Endothelial cell of umbilical vein (primary cell): ENCODE results near the gene CEACAM1. TPM values are rescaled to one million over a fixed set of nuclear protein-coding genes. Genes with fewer than 3 reads are reported as not detected.

Experiments used
- BruUV-seq: library from RNA; stranded (reverse); fragments of 400-500 nt; replicated peaks from 2 replicates; lab custom pipeline; 2021; lab: Mats Ljungman, UMichigan
- CTCF ChIA-PET: fragments of 300-600, 350-600 bp; sonication (Branson Sonifier 250); formaldehyde crosslinking; loops from one replicate; lab custom pipeline; 2021; ENCODE audit warnings: antibody characterized with exemption, inconsistent platforms; lab: Charles Lee
- POLR2A ChIA-PET: fragments of 300-600, 350-600 bp; sonication (Branson Sonifier 250); formaldehyde crosslinking; loops from one replicate; lab custom pipeline; 2021; ENCODE audit warnings: antibody characterized with exemption, inconsistent platforms; lab: Charles Lee
- DNase-seq: peaks from one replicate; pipeline ENCODE4 v3.0.0-alpha.2; 2011; ENCODE audit warnings: low read depth, low spot score
- FAIRE-seq: peaks from 2 replicates; lab custom pipeline; 2011; peaks lifted over from hg19 to GRCh38; lab: Jason Lieb, UNC
- H2AFZ ChIP-seq: 2 replicates; pipeline ENCODE4 v1.6.0; 2012; ENCODE audit warnings: low read depth, low read length, control low read depth, inconsistent platforms
- H3K27ac ChIP-seq: 2 replicates; pipeline ENCODE4 v1.5.1; 2011; ENCODE audit warnings: low read depth, mild to moderate bottlenecking, control low read depth, low read length, moderate library complexity; ENCODE audit not compliant: insufficient read depth
- H3K27me3 ChIP-seq, 2 experiments: 2 replicates each; pipeline versions ENCODE4 v1.6.0 to v1.6.1; 2011; ENCODE audit warnings: low read length in 2 of 2, mixed read lengths in 1 of 2; ENCODE audit not compliant: control insufficient read depth in 2 of 2, insufficient read depth in 2 of 2
- H3K36me3 ChIP-seq, 2 experiments: 2 replicates in 1 of 2; 3 replicates in 1 of 2; pipeline ENCODE4 v1.5.1; 2011; ENCODE audit warnings: low read length in 2 of 2, mild to moderate bottlenecking in 1 of 2, moderate library complexity in 1 of 2; ENCODE audit not compliant: control insufficient read depth in 2 of 2, insufficient read depth in 2 of 2; ENCODE audit errors: extremely low read depth in 1 of 2
- H3K4me1 ChIP-seq: 3 replicates; pipeline ENCODE4 v1.5.1; 2011; ENCODE audit warnings: mild to moderate bottlenecking, low read length; ENCODE audit not compliant: control insufficient read depth, insufficient read depth; ENCODE audit errors: extremely low read depth
- H3K4me2 ChIP-seq: 2 replicates; pipeline ENCODE4 v1.6.1; 2011; ENCODE audit warnings: low read length, control low read depth, mixed read lengths; ENCODE audit not compliant: insufficient read depth
- H3K4me3 ChIP-seq, 3 experiments: fragments of 200-600 bp in 1 of 3; sonication (generic), shearing (Covaris generic) in 1 of 3; replicated peaks in 1 of 3; 2 replicates each; pipeline ENCODE4 v1.5.1; 2011 to 2016; ENCODE audit warnings: control low read depth in 3 of 3, low read length in 3 of 3, mild to moderate bottlenecking in 2 of 3, inconsistent platforms in 1 of 3, low read depth in 1 of 3, moderate library complexity in 1 of 3; ENCODE audit not compliant: insufficient read depth in 1 of 3
- H3K79me2 ChIP-seq: 2 replicates; pipeline ENCODE4 v1.6.0; 2012; ENCODE audit warnings: low read length, inconsistent platforms; ENCODE audit not compliant: control insufficient read depth, insufficient read depth
- H3K9ac ChIP-seq: replicated peaks from 2 replicates; pipeline ENCODE3; 2011; ENCODE audit warnings: low read length, control low read depth; ENCODE audit not compliant: insufficient read depth; ENCODE audit errors: extremely low read depth
- H3K9me1 ChIP-seq: replicated peaks from 3 replicates; pipeline ENCODE4 v1.6.0; 2011; ENCODE audit warnings: mild to moderate bottlenecking, low read length; ENCODE audit not compliant: control insufficient read depth, insufficient read depth; ENCODE audit errors: extremely low read depth
- H3K9me3 ChIP-seq: replicated peaks from 2 replicates; pipeline ENCODE4 v1.5.1; 2012; ENCODE audit warnings: low read length, inconsistent platforms; ENCODE audit not compliant: control insufficient read depth, insufficient read depth
- H4K20me1 ChIP-seq: replicated peaks from 2 replicates; pipeline ENCODE3; 2011; ENCODE audit warnings: mild to moderate bottlenecking, low read length; ENCODE audit not compliant: control insufficient read depth, insufficient read depth; ENCODE audit errors: extremely low read depth
- EZH2 ChIP-seq: IDR thresholded peaks from 2 replicates; pipeline ENCODE4 v1.6.1; 2012; ENCODE audit warnings: borderline replicate concordance, low read depth, mild to moderate bottlenecking, moderate library complexity, low read length, inconsistent platforms; ENCODE audit not compliant: severe bottlenecking
- GATA2 ChIP-seq: IDR thresholded peaks from 2 replicates; pipeline ENCODE4 v1.7.0; 2011; ENCODE audit warnings: low read depth, mild to moderate bottlenecking, moderate library complexity, mixed read lengths, low read length; ENCODE audit not compliant: insufficient read length, insufficient read depth
- JUN ChIP-seq: IDR thresholded peaks from 2 replicates; pipeline ENCODE4 v1.6.1; 2011; ENCODE audit warnings: borderline replicate concordance, low read depth; ENCODE audit not compliant: insufficient read length, insufficient read depth
- POLR2A ChIP-seq: IDR thresholded peaks from 2 replicates; pipeline ENCODE4 v1.6.1; 2012; ENCODE audit warnings: low read depth, mild to moderate bottlenecking, control low read depth, low read length
- dilution Hi-C: fragments of 300-500 bp; cut with MboI; formaldehyde crosslinking; loops from one replicate; pipeline ENCODE4 v1.15.0; 2019; ENCODE audit warnings: low sequenced_read_pairs; ENCODE audit not compliant: extremely low pct_ligation_motif_present
- intact Hi-C: fragments of 100-400 bp; cut with micrococcal nuclease; formaldehyde crosslinking; loops from one replicate; pipeline ENCODE4 v1.10.0; 2022
- polyA plus RNA-seq, 4 experiments: library from polyadenylated mRNA; depleted of rRNA in 3 of 4; stranded (reverse) in 3 of 4; unstranded in 1 of 4; fragments of >200 nt; gene quantifications; 2 replicates each; pipeline versions ENCODE4 v1.2.1 to v1.2.3, GENCODE V29; 2011 to 2012; ENCODE audit warnings: missing spikeins in 1 of 4
- total RNA-seq: library from RNA; stranded (reverse); gene quantifications from 2 replicates; pipeline ENCODE4 v1.2.3, GENCODE V29; 2021

CEACAM1 gene
- total and polyA plus RNA-seq, 2 donors (not counting 3 experiments of a cell fraction or from before 2014, with no cell fraction given): 3.5 to 3.6 TPM

- H4K20me1 ChIP-seq: no peaks in the 10 kb centered on the region
- H3K9ac ChIP-seq: no peak overlapping the region
- DNase-seq (no peak), FAIRE-seq (no peak)
- POLR2A ChIA-PET: no interaction called here
- no peak overlapping the region for H3K27ac ChIP-seq
- H3K4me1 ChIP-seq: no peaks in the 10 kb centered on the region
- no peaks in the 10 kb centered on the region for H3K9me1 ChIP-seq
- H3K36me3 ChIP-seq: no peaks in the 10 kb centered on the region
- H2AFZ ChIP-seq: no peak overlapping the region
- no peak for TF ChIP-seq JUN
- H3K4me3 ChIP-seq: no peak overlapping the region
- no peak overlapping the region for H3K4me2 ChIP-seq
- dilution Hi-C loops: no loop called here
- no peaks in the 10 kb centered on the region for H3K79me2 ChIP-seq
- no TSS peak for BruUV-seq
- CTCF ChIA-PET: interaction anchor here (1.6 to 1.9 kb wide), 4 partner anchors 17 to 129 kb away, joined by 5 to 13 read pairs (median 8); no protein-coding TSS in a partner anchor
- no peaks in the 10 kb centered on the region for H3K9me3 ChIP-seq
- intact Hi-C loops: no loop called here
- no peaks in the 10 kb centered on the region for H3K27me3 ChIP-seq
Observed at GRCh38 chr19:42467183-42467760, 61.0 kb downstream of the CEACAM1 start.

DNA sequence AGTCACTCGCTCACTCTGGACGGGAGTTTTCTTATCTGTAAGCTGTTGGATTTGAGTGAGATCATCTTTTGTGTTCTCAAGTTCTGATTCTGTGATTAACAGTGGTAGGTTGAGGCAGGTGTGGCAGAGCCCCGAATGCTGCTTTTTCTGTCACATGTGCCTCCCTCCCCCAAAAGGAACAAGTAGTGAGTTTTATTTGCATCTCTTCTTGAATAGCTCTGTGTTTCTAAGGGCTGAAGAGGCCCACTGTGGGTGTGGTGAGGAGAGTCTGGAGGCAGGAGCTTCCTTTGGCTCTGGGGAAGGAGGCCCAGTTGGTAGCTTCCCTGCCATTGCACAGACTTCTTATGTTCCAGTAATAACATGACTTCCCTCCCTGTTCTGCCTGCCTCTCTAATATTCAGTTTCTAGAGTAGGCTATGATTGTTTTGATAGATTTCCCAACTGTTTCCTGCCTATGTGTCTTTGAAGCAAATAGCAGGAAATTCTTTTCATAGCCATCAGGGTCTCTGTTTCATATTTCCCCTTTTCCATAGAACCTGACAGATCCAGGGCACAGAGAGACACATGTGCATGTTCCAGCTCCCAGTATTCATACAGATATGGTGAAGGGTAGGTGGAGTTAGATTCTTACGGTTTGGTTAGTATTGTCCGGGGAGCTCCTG, 61.6 kb downstream of the CEACAM1 start:
- Histone ChIP-seq H3K36me3 (no peaks in the 10 kb centered on the region), H2AFZ (no peak overlapping the region), H3K9me1 (no peaks in the 10 kb centered on the region), H3K9ac (no peak overlapping the region), H3K27me3 (no peaks in the 10 kb centered on the region), H3K79me2 (no peaks in the 10 kb centered on the region), H3K9me3 (no peaks in the 10 kb centered on the region), H3K27ac (no peak overlapping the region), H3K4me3 (no peak overlapping the region), H3K4me2 (no peak overlapping the region), H3K4me1 (no peaks in the 10 kb centered on the region), H4K20me1 (no peaks in the 10 kb centered on the region)
- ChIA-PET CTCF (interaction anchor here (1.0 to 1.9 kb wide), 5 partner anchors 16 to 966 kb away, joined by 4 to 13 read pairs (median 7); no protein-coding TSS in a partner anchor), POLR2A (no interaction called here)
- BruUV-seq: no TSS peak
- FAIRE-seq (no peak), DNase-seq (no peak)
- no peak for TF ChIP-seq EZH2
- TF ChIP-seq POLR2A: no peak
- TF ChIP-seq GATA2: no peak
- dilution Hi-C loops: no loop called here
- intact Hi-C loops: no loop called here
